Stimulated activated CD4-positive, alpha-beta T cell treated with anti-CD3 and anti-CD28 coated beads, Interleukin-1b, Interleukin-23, amount 100 ng/mL, for 48 hours (primary cell): ENCODE data around the gene IFT27.

Experiments
- DNase-seq: peaks from one replicate; pipeline ENCODE4 v3.0.0-alpha.2; 2020

IFT27 gene

GRCh38 chr22:36713436-36713835 lies 62.5 kb downstream of the IFT27 start:
- DNase-seq: no peak
